Measurements from ENCODE around the gene NRF1. TPM values are rescaled to one million over a fixed set of nuclear protein-coding genes. Genes with fewer than 3 reads are reported as not detected.

NRF1 gene
- total and polyA plus RNA-seq, 2 of the 13 experiments (the other 11 are each of a cell fraction or from before 2014, with no cell fraction given) = 9.3 to 10.1 TPM

GRCh38 chr7:129780974-129781927, 169.7 kb downstream of the NRF1 start (continued):
- TF ChIP-seq CTCF (CRISPR knock-in tag; IDR thresholded peaks at IDR 0.05) = no peak
- no peak for TF ChIP-seq MAFF (IDR thresholded peaks at IDR 0.05; ENCODE audit: low read depth, low read length)
- no peak for TF ChIP-seq GLI4 (CRISPR knock-in tag; IDR thresholded peaks at IDR 0.05; ENCODE audit: borderline replicate concordance)
- no peak for TF ChIP-seq TARDBP (CRISPR knock-in tag; IDR thresholded peaks at IDR 0.05)
- TF ChIP-seq SATB2 (CRISPR knock-in tag; IDR thresholded peaks at IDR 0.05) = no peak
- TF ChIP-seq RARG (CRISPR knock-in tag; IDR thresholded peaks at IDR 0.05; ENCODE audit: low read depth) = no peak
- 0 out of 2 replicates have a peak, but pooled peaks have one; percentile 5 for TF ChIP-seq ZNF563 (CRISPR knock-in tag; IDR thresholded peaks at IDR 0.05)

- Histone ChIP-seq H3K4me3 (replicated peaks in 1 of 3; ENCODE audit: insufficient read depth in 1 of 3, low read depth in 2 of 3, low read length in 3 of 3) (peak overlapping the region; percentile 1 to 82 (median 75); a peak in 3 of 6 replicates), H2AFZ (ENCODE audit: low read length) (no peak overlapping the region), H3K9ac (ENCODE audit: insufficient read depth, low read depth, low read length) (no peak overlapping the region), H3K27me3 (ENCODE audit: control insufficient read depth in 1 of 2, insufficient read depth in 2 of 2, low read length in 2 of 2) (peaks cover 12 to 54% of the 10 kb centered on the region in 2 experiments), H3K36me3 (replicated peaks in 1 of 2; ENCODE audit: control insufficient read depth in 1 of 2, insufficient read depth in 2 of 2, low read length in 2 of 2) (no peaks in the 10 kb centered on the region), H3K9me3 (ENCODE audit: low read length) (no peaks in the 10 kb centered on the region), H3K4me1 (ENCODE audit: insufficient read depth, low read length) (peaks cover 24% of the 10 kb centered on the region), H3K27ac (ENCODE audit: extremely low read length, insufficient read depth, low read length) (no peak overlapping the region), H4K20me1 (ENCODE audit: insufficient read depth, low read length) (peaks cover 8% of the 10 kb centered on the region; the same call in 1 of the 2 replicates), H3K79me2 (ENCODE audit: insufficient read depth, low read length) (no peaks in the 10 kb centered on the region), H3K4me2 (ENCODE audit: low read depth, low read length) (peak overlapping the region; percentile 91)
- BruUV-seq (replicated peaks) = no TSS peak
- TF ChIP-seq MTF2 (CRISPR knock-in tag; IDR thresholded peaks at IDR 0.05; ENCODE audit: borderline replicate concordance) (peak; percentile 14; the same call in 1 of the 2 replicates), NR0B2 (CRISPR knock-in tag; IDR thresholded peaks at IDR 0.05) (no peak), ZNF124 (CRISPR knock-in tag; IDR thresholded peaks at IDR 0.05) (no peak), PATZ1 (CRISPR knock-in tag; IDR thresholded peaks at IDR 0.05) (peak; percentile 29; the same call in 1 of the 2 replicates), ZNF777 (CRISPR knock-in tag; IDR thresholded peaks at IDR 0.05) (peak; percentile 73), MYNN (CRISPR knock-in tag; IDR thresholded peaks at IDR 0.05; ENCODE audit: low read depth) (no peak), EZH2 (conservative IDR thresholded peaks at IDR 0.05; ENCODE audit: low read depth, low read length) (0 out of 2 replicates have a peak, but pooled peaks have one; percentile 7)
- ChIA-PET POLR2A (interaction anchor here (1.6 kb wide), 1 partner anchor 43 kb away, joined by 3 read pairs; no protein-coding TSS in a partner anchor), CTCF (ENCODE audit: low intra/inter-chr PET ratio, low total read pairs) (no interaction called here)
- DNase-seq (ENCODE audit: low spot score) (no peak), ATAC-seq (no peak), FAIRE-seq (no peak)
- intact Hi-C loops (cut with micrococcal nuclease; ENCODE audit: unreplicated experiment) (loop anchor here (2.0 kb wide), 1 partner anchor 43 kb away; no protein-coding TSS in a partner anchor), in situ Hi-C loops (cut with HindIII; ENCODE audit: extremely low pct_ligation_motif_present, low pct_unique_long_range_greater_than_20kb) (no loop called here)
- 21% methylated on average over 46 of the region's 73 CpGs for WGBS (ENCODE audit: low lambda C conversion rate)
These were observed 170.7 kb downstream of the NRF1 start for GRCh38 chr7:129781928-129782817.
